GM12878 (cell line): Measurements from ENCODE around the gene S1PR4. TPM values are rescaled to one million over a fixed set of nuclear protein-coding genes. Genes with fewer than 3 reads are reported as not detected.

Experiments
- ATAC-seq: fragments of 200-7000 bp; cut with Tn5 transposase; 3 replicates; pipeline ENCODE4 v1.9.1; 2020; ENCODE audit warnings: mild to moderate bottlenecking, moderate library complexity
- BruUV-seq: library from RNA; stranded (reverse); fragments of 400-500 nt; replicated peaks from 2 replicates; lab custom pipeline; 2021; lab: Mats Ljungman, UMichigan
- CTCF ChIA-PET: fragments of 300-600 bp; sonication (Branson Sonifier 250); formaldehyde crosslinking; extraction: SDS; loops from one replicate; lab custom pipeline; 2021; ENCODE audit warnings: inconsistent platforms; lab: Yijun Ruan, JAX
- POLR2A ChIA-PET: fragments of 350-600 bp; formaldehyde crosslinking; extraction: SDS; loops from one replicate; lab custom pipeline; 2021; ENCODE audit warnings: inconsistent platforms; lab: Charles Lee
- RAD21 ChIA-PET: fragments of 300-600 bp; sonication (Branson Sonifier 250); formaldehyde crosslinking; loops from one replicate; lab custom pipeline; 2023; ENCODE audit warnings: antibody characterized with exemption; ENCODE audit not compliant: unreplicated experiment; lab: Charles Lee
- SMC1A ChIA-PET: fragments of 300-600 bp; sonication (Branson Sonifier 250); formaldehyde crosslinking; loops from one replicate; lab custom pipeline; 2023; ENCODE audit not compliant: unreplicated experiment, uncharacterized antibody; lab: Charles Lee
- DNase-seq: peaks from one replicate; pipeline ENCODE4 v3.0.0-alpha.2; 2011; ENCODE audit warnings: low read depth, low spot score
- FAIRE-seq: peaks from 3 replicates; lab custom pipeline; 2011; peaks lifted over from hg19 to GRCh38; lab: Jason Lieb, UNC
- H2AFZ ChIP-seq: 2 replicates; pipeline ENCODE4 v1.6.0; 2011; ENCODE audit warnings: low read depth, low read length, control low read depth; ENCODE audit not compliant: control insufficient read depth
- H3K27ac ChIP-seq: 2 replicates; pipeline ENCODE4 v1.5.1; 2011; ENCODE audit warnings: control low read depth; ENCODE audit not compliant: control insufficient read depth, insufficient read depth
- H3K27me3 ChIP-seq, 2 experiments: replicated peaks in 1 of 2; 2 replicates each; pipeline versions ENCODE4 v1.6.0 to v1.6.1; 2011; ENCODE audit warnings: low read length in 1 of 2; ENCODE audit not compliant: control insufficient read depth in 2 of 2, insufficient read depth in 2 of 2
- H3K36me3 ChIP-seq, 2 experiments: 2 replicates each; pipeline ENCODE4 v1.5.1; 2011; ENCODE audit warnings: low read length in 1 of 2; ENCODE audit not compliant: control insufficient read depth in 2 of 2, insufficient read depth in 2 of 2
- H3K4me1 ChIP-seq: 2 replicates; pipeline ENCODE4 v1.6.1; 2011; ENCODE audit warnings: mild to moderate bottlenecking, low read length, moderate library complexity, mixed read lengths; ENCODE audit not compliant: control insufficient read depth, insufficient read depth
- H3K4me2 ChIP-seq: 2 replicates; pipeline ENCODE4 v1.6.0; 2011; ENCODE audit warnings: control low read depth; ENCODE audit not compliant: control insufficient read depth, insufficient read depth
- H3K4me3 ChIP-seq: fragments of 200-600 bp; sonication (generic); 2 replicates; pipeline ENCODE4 v1.5.1; 2016
- H3K79me2 ChIP-seq: 2 replicates; pipeline ENCODE4 v1.6.0; 2011; ENCODE audit warnings: low read length; ENCODE audit not compliant: control insufficient read depth, insufficient read depth
- H3K9ac ChIP-seq: 2 replicates; pipeline ENCODE4 v1.8.0; 2011; ENCODE audit warnings: low read length, control low read depth, mixed read lengths; ENCODE audit not compliant: control insufficient read depth, insufficient read depth
- H3K9me3 ChIP-seq: replicated peaks from 3 replicates; pipeline ENCODE4 v1.5.1; 2011; ENCODE audit warnings: mild to moderate bottlenecking, low read length; ENCODE audit not compliant: control insufficient read depth, insufficient read depth
- H4K20me1 ChIP-seq: 2 replicates; pipeline ENCODE4 v1.6.0; 2011; ENCODE audit not compliant: control insufficient read depth, insufficient read depth
- PRDM15 ChIP-seq: fragments of 450-650 bp; formaldehyde crosslinking; IDR thresholded peaks from 2 replicates; pipeline ENCODE4 v1.4.0; 2020; ENCODE audit warnings: mild to moderate bottlenecking, moderate library complexity
- SPI1 ChIP-seq: IDR thresholded peaks from 2 replicates; pipeline ENCODE4 v1.6.1; 2011; ENCODE audit warnings: low read depth, mild to moderate bottlenecking, low read length, moderate library complexity, borderline replicate concordance; ENCODE audit not compliant: insufficient read depth
- WGBS: methylation state at CpG from one replicate; pipeline ENCODE4 v1.1.6; 2016; ENCODE audit warnings: low lambda C conversion rate; ENCODE audit not compliant: insufficient replicate concordance, insufficient coverage; ENCODE audit errors: missing lambda C conversion rate; 5-methylcytosine and 5-hydroxymethylcytosine counted together
- in situ Hi-C: fragments of 300-500 bp; cut with MboI; formaldehyde crosslinking; loops from 9 replicates; pipeline ENCODE4 v1.14.3; 2018; ENCODE audit warnings: mixed read lengths
- intact Hi-C: fragments of 100-400 bp; cut with micrococcal nuclease; formaldehyde crosslinking; loops from one replicate; pipeline ENCODE4 v1.14.2; 2022; ENCODE audit not compliant: unreplicated experiment
- polyA plus RNA-seq, 11 experiments: library from polyadenylated mRNA; depleted of rRNA in 4 of 11; unstranded in 6 of 11; stranded (reverse) in 5 of 11; fragments of >200 nt; fragmentation: Nextera tagmentation in 4 of 11; fragmentation: Illumina TruSeq in 1 of 11; extraction: Ambion mirVana in 4 of 11; extraction: Trizol in 1 of 11; gene quantifications; 1 replicate in 1 of 11; 2 replicates in 10 of 11; pipeline versions ENCODE4 v1.2.1 to v1.2.3, GENCODE V29; 2011 to 2016; ENCODE audit warnings: inconsistent platforms in 2 of 11, missing spikeins in 2 of 11, low read depth in 1 of 11
- total RNA-seq, 4 experiments: library from RNA; depleted of rRNA in 3 of 4; stranded (reverse); fragments of >200 nt in 3 of 4; fragmentation: Illumina TruSeq in 1 of 4; extraction: Trizol in 1 of 4; gene quantifications; 2 replicates each; pipeline versions ENCODE4 v1.2.1 to v1.2.3, GENCODE V29; 2013 to 2021

Gene S1PR4
- total and polyA plus RNA-seq, 10 of the 15 experiments (the other 5 are each of a cell fraction or from before 2014, with no cell fraction given): 0.19 to 57.7 (median 32.4) TPM; not detected in 1

- H3K36me3 ChIP-seq: peaks cover 5 to 6% of the 10 kb centered on the region in 2 experiments; a peak in 3 of 4 replicates
- in situ Hi-C loops: no loop called here
- FAIRE-seq: no peak
- TF ChIP-seq SPI1: peak; percentile 64; the same call in 1 of the 2 replicates
- no peak for TF ChIP-seq PRDM15 (CRISPR knock-in tag)
- TF ChIP-seq, all 136 proteins: peak for 1
- Histone ChIP-seq H4K20me1 (no peaks in the 10 kb centered on the region), H3K27ac (no peak overlapping the region), H3K79me2 (peaks cover 24% of the 10 kb centered on the region), H3K9ac (no peak overlapping the region), H3K4me2 (no peak overlapping the region), H3K4me3 (no peak overlapping the region), H3K4me1 (no peaks in the 10 kb centered on the region), H3K9me3 (no peaks in the 10 kb centered on the region), H3K27me3 (no peaks in the 10 kb centered on the region), H2AFZ (no peak overlapping the region)
- no TSS peak for BruUV-seq
- intact Hi-C loops: no loop called here
- ChIA-PET SMC1A (no interaction called here), RAD21 (no interaction called here), POLR2A (interaction anchor here (1.4 kb wide), 1 partner anchor 8 kb away, joined by 3 read pairs; the partner anchor contains the start of gene NCLN), CTCF (no interaction called here)
- ATAC-seq: no peak
- WGBS: 84% methylated on average over 38 of the region's 40 CpGs
- no peak for DNase-seq
Observed at GRCh38 chr19:3193256-3194105, 14.9 kb downstream of the S1PR4 start.
